ENCODE data around the gene PCBP3.

The PCBP3 gene

GRCh38 chr21:45843426-45843825, 199.9 kb downstream of the PCBP3 start:
- Histone ChIP-seq H3K79me2 (ENCODE audit: insufficient read depth, low read length) (no peaks in the 10 kb centered on the region), H3K4me3 (ENCODE audit: insufficient read depth, low read length, poor library complexity, severe bottlenecking) (no peak overlapping the region), H3K9me2 (replicated peaks; ENCODE audit: insufficient read depth, low read length) (no peaks in the 10 kb centered on the region), H3F3A (ENCODE audit: insufficient read depth) (no peaks in the 10 kb centered on the region), H3K36me3 (ENCODE audit: low read length) (no peaks in the 10 kb centered on the region), H3K27ac (ENCODE audit: low read depth, low read length) (no peak overlapping the region), H3K9ac (ENCODE audit: low read length) (no peak overlapping the region), H3K4me2 (ENCODE audit: low read depth, low read length, poor library complexity, severe bottlenecking) (no peak overlapping the region), H3K9me3 (ENCODE audit: insufficient read depth, low read length) (no peaks in the 10 kb centered on the region), H4K20me1 (ENCODE audit: low read depth, low read length) (no peaks in the 10 kb centered on the region), H2AFZ (ENCODE audit: low read depth, low read length, severe bottlenecking) (no peak overlapping the region), H3K27me3 (ENCODE audit: low read length) (no peaks in the 10 kb centered on the region)
- TF ChIP-seq CTCF (IDR thresholded peaks at IDR 0.05; ENCODE audit: insufficient read depth, low read length, poor library complexity, severe bottlenecking) (no peak), EZH2phosphoT487 (conservative IDR thresholded peaks at IDR 0.05; ENCODE audit: low read length) (no peak)

DNA sequence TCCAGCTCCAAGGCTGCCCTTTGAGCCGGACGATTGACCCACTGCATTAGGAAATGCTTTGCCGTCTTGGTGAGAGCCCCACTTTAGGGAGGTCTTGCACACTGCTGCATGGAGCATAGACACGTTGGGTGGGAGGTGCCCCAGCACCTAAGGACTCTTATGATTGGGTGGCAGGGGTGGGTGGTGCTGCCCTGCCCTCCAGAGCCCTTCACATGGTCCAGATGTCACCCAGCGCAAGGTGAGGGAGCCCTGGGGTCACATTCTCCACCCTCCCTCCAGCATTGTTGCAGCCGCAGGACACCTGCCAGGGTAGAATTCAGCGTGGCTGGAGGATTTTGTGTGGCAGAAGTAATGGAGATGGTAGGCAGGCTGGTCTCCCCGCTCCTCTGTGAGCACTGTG, 200.7 kb downstream of the PCBP3 start:
- TF ChIP-seq EZH2phosphoT487 (conservative IDR thresholded peaks at IDR 0.05; ENCODE audit: low read length): no peak
- Histone ChIP-seq H3K9me3 (ENCODE audit: insufficient read depth, low read length) (no peaks in the 10 kb centered on the region), H3K27me3 (ENCODE audit: low read length) (no peaks in the 10 kb centered on the region), H2AFZ (ENCODE audit: low read depth, low read length, severe bottlenecking) (no peak overlapping the region), H3K79me2 (ENCODE audit: insufficient read depth, low read length) (no peaks in the 10 kb centered on the region), H3K27ac (ENCODE audit: low read depth, low read length) (no peak overlapping the region), H3K9me2 (replicated peaks; ENCODE audit: insufficient read depth, low read length) (no peaks in the 10 kb centered on the region), H3K4me3 (ENCODE audit: insufficient read depth, low read length, poor library complexity, severe bottlenecking) (no peak overlapping the region), H3K36me3 (ENCODE audit: low read length) (no peaks in the 10 kb centered on the region), H3K4me2 (ENCODE audit: low read depth, low read length, poor library complexity, severe bottlenecking) (no peak overlapping the region), H3K9ac (ENCODE audit: low read length) (no peak overlapping the region), H4K20me1 (ENCODE audit: low read depth, low read length) (no peaks in the 10 kb centered on the region), H3F3A (ENCODE audit: insufficient read depth) (no peaks in the 10 kb centered on the region)

DNA sequence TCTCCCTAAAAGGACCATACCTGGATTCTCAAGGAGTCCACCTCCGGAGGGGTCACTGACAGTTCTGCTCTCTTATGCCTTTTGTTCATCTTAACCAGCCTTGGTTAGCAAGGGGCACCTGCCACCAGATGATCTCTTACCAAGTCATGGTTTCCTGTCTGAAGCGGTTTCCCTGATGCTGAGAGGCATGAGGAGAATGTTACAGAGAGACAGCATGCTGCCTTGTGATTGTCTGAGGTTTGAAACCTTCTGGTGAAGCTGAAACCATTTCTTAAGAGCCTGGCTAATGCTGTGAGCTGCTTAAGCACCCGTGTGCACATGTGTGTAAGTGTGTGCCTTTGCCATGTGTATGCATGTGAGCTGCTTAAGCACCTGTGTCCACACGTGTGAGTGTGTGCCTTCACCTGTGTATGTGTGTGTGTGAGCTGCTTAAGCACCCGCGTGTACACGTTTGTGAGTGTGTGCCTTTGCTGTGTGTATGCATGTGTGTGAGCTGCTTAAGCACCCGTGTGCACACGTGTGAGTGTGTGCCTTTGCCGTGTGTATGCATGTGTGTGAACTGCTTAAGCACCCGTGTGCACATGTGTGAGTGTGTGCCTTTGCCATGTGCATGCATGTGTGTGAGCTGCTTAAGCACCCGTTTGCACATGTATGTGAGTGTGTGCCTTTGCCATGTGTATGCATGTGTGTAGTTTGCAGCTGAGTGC, 201.7 kb downstream of the PCBP3 start:
- H3K9ac ChIP-seq (ENCODE audit: low read length): no peak overlapping the region
- no peaks in the 10 kb centered on the region for H3K79me2 ChIP-seq (ENCODE audit: insufficient read depth, low read length)
- no peaks in the 10 kb centered on the region for H3K27me3 ChIP-seq (ENCODE audit: low read length)
- H3K9me2 ChIP-seq (replicated peaks; ENCODE audit: insufficient read depth, low read length): no peaks in the 10 kb centered on the region
- no peak overlapping the region for H3K4me3 ChIP-seq (ENCODE audit: insufficient read depth, low read length, poor library complexity, severe bottlenecking)
- no peaks in the 10 kb centered on the region for H3K9me3 ChIP-seq (ENCODE audit: insufficient read depth, low read length)
- TF ChIP-seq CTCF (IDR thresholded peaks at IDR 0.05; ENCODE audit: insufficient read depth, low read length, poor library complexity, severe bottlenecking) (no peak), EZH2phosphoT487 (conservative IDR thresholded peaks at IDR 0.05; ENCODE audit: low read length) (no peak)
- no peak overlapping the region for H3K4me2 ChIP-seq (ENCODE audit: low read depth, low read length, poor library complexity, severe bottlenecking)
- no peaks in the 10 kb centered on the region for H4K20me1 ChIP-seq (ENCODE audit: low read depth, low read length)
- no peak overlapping the region for H3K27ac ChIP-seq (ENCODE audit: low read depth, low read length)
- H2AFZ ChIP-seq (ENCODE audit: low read depth, low read length, severe bottlenecking): no peak overlapping the region
- no peaks in the 10 kb centered on the region for H3F3A ChIP-seq (ENCODE audit: insufficient read depth)
- no peaks in the 10 kb centered on the region for H3K36me3 ChIP-seq (ENCODE audit: low read length)

GRCh38 chr21:45845770-45846090, 202.2 kb downstream of the PCBP3 start:
- Histone ChIP-seq H3K9ac (ENCODE audit: low read length) (no peak overlapping the region), H3K36me3 (ENCODE audit: low read length) (no peaks in the 10 kb centered on the region), H3K9me2 (replicated peaks; ENCODE audit: insufficient read depth, low read length) (no peaks in the 10 kb centered on the region), H3K9me3 (ENCODE audit: insufficient read depth, low read length) (no peaks in the 10 kb centered on the region), H3K27me3 (ENCODE audit: low read length) (no peaks in the 10 kb centered on the region), H3K79me2 (ENCODE audit: insufficient read depth, low read length) (no peaks in the 10 kb centered on the region), H3K4me2 (ENCODE audit: low read depth, low read length, poor library complexity, severe bottlenecking) (no peak overlapping the region), H3K27ac (ENCODE audit: low read depth, low read length) (no peak overlapping the region), H3K4me3 (ENCODE audit: insufficient read depth, low read length, poor library complexity, severe bottlenecking) (no peak overlapping the region), H3F3A (ENCODE audit: insufficient read depth) (no peaks in the 10 kb centered on the region), H2AFZ (ENCODE audit: low read depth, low read length, severe bottlenecking) (no peak overlapping the region), H4K20me1 (ENCODE audit: low read depth, low read length) (no peaks in the 10 kb centered on the region)
- TF ChIP-seq EZH2phosphoT487 (conservative IDR thresholded peaks at IDR 0.05; ENCODE audit: low read length) (no peak), CTCF (IDR thresholded peaks at IDR 0.05; ENCODE audit: insufficient read depth, low read length, poor library complexity, severe bottlenecking) (no peak)

All from SU-DHL-6 (cell line).